ACC112 (cell line): Measurements from ENCODE around the gene DLEU7.
A peak's percentile ranks its signal among the peaks of the same experiment; 100 is the strongest.

Experiments
- H2AFZ ChIP-seq: fragments of 200-600 bp; sonication (generic); one replicate; pipeline ENCODE4 v1.6.0; 2017; ENCODE audit warnings: antibody characterized with exemption, low read length; ENCODE audit not compliant: unreplicated experiment
- H3K27ac ChIP-seq: fragments of 200-600 bp; sonication (generic); 2 replicates; pipeline ENCODE4 v1.5.1; 2014; ENCODE audit warnings: low read depth, mild to moderate bottlenecking, antibody characterized with exemption, low read length, moderate library complexity
- H3K27me3 ChIP-seq: fragments of 200-600 bp; sonication (generic); 2 replicates; pipeline ENCODE4 v1.6.1; 2014; ENCODE audit warnings: mild to moderate bottlenecking, antibody characterized with exemption, low read length, moderate library complexity, mixed read lengths; ENCODE audit not compliant: insufficient read depth
- H3K36me3 ChIP-seq: fragments of 200-600 bp; sonication (generic); 2 replicates; pipeline ENCODE4 v1.6.1; 2016; ENCODE audit warnings: mild to moderate bottlenecking, antibody characterized with exemption, low read length, moderate library complexity, mixed read lengths; ENCODE audit not compliant: insufficient read depth
- H3K4me1 ChIP-seq: fragments of 200-600 bp; sonication (generic); one replicate; pipeline ENCODE4 v1.6.1; 2016; ENCODE audit warnings: low read length, mixed read lengths; ENCODE audit not compliant: insufficient read depth, unreplicated experiment, control insufficient read depth
- H3K4me3 ChIP-seq: fragments of 200-600 bp; sonication (generic); 2 replicates; pipeline ENCODE4 v1.5.1; 2014; ENCODE audit warnings: mild to moderate bottlenecking, low read depth, low read length
- H3K79me2 ChIP-seq: fragments of 200-600 bp; sonication (generic); one replicate; pipeline ENCODE4 v1.6.0; 2016; ENCODE audit warnings: low read length; ENCODE audit not compliant: control insufficient read depth, unreplicated experiment, insufficient read depth

Gene DLEU7

DNA sequence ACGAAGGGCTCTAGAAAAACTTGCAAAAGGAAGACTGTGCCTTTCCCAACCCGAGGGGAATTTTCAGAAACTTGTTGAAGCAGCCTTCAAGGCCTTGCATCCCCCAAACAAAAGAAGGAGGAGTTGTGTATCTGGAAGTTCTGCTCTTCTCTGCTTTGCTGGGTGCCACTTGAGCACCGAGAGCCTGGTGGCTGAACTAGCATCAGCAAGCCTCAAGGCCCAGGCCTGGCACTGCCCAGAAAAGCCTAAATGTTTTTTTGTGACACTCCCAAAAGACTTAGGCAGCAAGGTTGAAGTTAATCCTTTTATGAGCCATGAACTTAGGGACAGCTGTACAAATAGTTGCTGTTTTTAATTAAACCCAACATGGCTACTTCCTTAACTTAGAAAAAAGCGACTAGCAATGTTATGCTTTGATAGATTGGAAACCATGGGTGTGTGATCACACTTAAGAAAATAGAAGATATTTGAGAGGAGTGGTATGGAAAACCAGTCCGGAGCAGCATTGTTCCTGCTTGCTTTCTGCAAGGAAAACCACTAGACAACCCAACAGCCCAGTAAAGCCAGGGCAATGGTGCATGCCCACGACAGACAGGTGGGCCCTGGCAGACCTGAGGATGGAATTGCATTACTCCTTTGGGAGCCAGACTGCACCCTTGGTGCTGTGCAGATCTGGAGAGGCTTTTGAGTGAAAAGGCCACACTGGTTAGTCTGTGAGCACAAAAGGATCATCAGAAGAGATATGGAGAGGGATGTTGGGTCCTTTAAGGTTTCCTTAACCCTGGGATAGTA is 788 bp upstream of the DLEU7 start:
- no peak overlapping the region for H3K27ac ChIP-seq

DNA sequence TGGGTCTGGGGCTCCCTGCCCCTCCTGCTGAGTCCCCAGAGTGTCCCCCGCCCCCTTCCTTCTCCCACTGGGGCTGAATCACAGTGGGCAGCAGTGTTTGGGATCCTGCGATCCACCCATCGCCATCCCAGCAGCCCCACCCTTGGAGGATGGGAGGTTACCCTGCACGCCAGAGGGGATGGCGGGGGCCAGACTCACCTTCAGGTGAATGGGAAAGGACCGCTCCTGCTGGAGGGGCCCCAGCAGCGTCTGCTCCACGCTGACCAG is 569 bp downstream of the DLEU7 start:
- Histone ChIP-seq H3K36me3 (no peaks in the 10 kb centered on the region), H3K4me3 (peak overlapping the region; percentile 46), H3K27ac (no peak overlapping the region), H3K79me2 (no peaks in the 10 kb centered on the region), H2AFZ (no peak overlapping the region), H3K27me3 (peaks cover 47% of the 10 kb centered on the region), H3K4me1 (no peaks in the 10 kb centered on the region)

More for the DNA sequence above, 788 bp upstream of the DLEU7 start:
- Histone ChIP-seq H3K79me2 (no peaks in the 10 kb centered on the region), H3K4me1 (no peaks in the 10 kb centered on the region), H3K36me3 (no peaks in the 10 kb centered on the region), H3K4me3 (no peak overlapping the region), H2AFZ (no peak overlapping the region), H3K27me3 (peaks cover 37% of the 10 kb centered on the region)

DNA sequence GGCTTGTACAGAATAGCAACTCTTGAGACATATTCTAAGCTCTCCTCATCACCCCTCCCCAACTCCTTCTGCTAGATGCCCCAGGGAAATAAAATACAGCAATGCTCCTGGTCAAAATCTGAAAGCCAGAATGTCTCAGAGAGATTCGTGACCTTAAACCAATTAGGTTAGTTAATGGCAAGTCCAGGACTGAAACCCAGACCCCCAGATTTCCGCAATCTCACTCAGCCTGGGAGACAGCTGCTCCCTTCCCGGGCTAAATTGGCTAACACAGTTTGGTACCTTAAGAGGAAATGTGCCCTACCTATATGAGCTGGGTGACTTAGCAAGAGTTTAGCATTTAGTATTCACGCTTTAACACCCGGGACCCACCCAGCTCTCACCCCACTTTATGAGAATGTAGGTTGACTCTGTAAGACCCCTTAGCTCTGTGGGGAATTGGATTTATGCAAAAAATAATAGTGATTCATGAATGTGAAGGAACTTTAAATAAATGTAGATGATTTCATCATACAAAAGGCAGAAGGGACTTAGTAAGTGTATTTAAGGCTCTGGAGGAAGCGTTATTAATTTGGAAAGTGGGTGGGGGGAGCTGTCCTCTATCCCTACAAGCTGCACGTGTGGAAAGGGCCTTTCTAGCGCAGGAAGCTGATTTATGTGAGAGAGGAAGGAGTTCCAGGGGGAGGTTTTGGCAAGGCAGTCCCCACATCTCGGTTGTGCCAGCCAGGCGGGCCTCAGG is 1.1 kb downstream of the DLEU7 start:
- Histone ChIP-seq H3K79me2 (no peaks in the 10 kb centered on the region), H3K4me3 (0 out of 2 replicates have a peak overlapping the region, but pooled peaks have one; percentile 46), H3K4me1 (no peaks in the 10 kb centered on the region), H3K27me3 (peaks cover 47% of the 10 kb centered on the region), H3K27ac (no peak overlapping the region), H2AFZ (no peak overlapping the region), H3K36me3 (no peaks in the 10 kb centered on the region)

DNA sequence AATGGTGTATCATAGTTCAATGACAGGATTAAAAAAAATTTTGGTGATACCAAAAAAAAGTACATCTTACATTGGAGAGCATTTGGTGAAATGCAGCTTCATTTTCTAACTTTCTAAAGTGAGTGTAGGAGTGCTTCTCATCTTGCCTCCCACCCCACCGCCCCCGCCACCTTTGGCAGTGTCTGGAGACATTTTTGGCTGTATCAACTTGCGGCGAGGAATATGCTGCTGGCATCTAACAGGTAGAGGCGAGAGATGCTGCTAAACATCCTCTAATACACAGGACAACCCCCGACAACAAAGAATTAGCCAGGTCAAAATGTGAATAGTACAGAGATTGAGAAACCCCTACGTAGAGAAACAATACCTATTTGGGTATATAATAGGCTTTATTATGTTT is 1.7 kb downstream of the DLEU7 start:
- H3K4me1 ChIP-seq, result no peaks in the 10 kb centered on the region
- no peaks in the 10 kb centered on the region for H3K36me3 ChIP-seq
- no peak overlapping the region for H2AFZ ChIP-seq
- no peaks in the 10 kb centered on the region for H3K79me2 ChIP-seq
- H3K27me3 ChIP-seq, result peaks cover 47% of the 10 kb centered on the region
- H3K4me3 ChIP-seq, result no peak overlapping the region
- H3K27ac ChIP-seq, result no peak overlapping the region

DNA sequence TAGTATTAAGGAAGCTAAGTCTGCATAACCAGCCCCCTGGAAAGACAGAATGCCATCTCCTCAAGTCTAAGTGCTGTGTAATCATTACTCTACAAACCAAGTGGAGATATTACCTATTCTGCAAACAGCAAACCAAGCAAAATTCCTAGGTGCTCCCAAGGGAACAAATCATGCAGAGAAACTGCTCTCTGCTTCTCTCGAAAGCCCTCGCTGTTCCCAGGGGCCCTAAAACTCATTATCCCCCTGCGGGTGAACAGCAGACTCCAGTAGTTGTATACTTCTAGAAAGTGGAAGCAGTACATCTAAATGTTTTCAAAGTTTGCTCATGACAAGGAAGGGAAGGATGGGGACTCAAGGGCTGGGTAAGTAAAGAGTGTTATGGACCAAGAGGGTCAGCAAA is 3.2 kb downstream of the DLEU7 start:
- Histone ChIP-seq H3K27ac (no peak overlapping the region), H3K27me3 (peaks cover 56% of the 10 kb centered on the region), H3K79me2 (no peaks in the 10 kb centered on the region), H3K36me3 (no peaks in the 10 kb centered on the region), H3K4me3 (no peak overlapping the region), H3K4me1 (no peaks in the 10 kb centered on the region), H2AFZ (no peak overlapping the region)

DNA sequence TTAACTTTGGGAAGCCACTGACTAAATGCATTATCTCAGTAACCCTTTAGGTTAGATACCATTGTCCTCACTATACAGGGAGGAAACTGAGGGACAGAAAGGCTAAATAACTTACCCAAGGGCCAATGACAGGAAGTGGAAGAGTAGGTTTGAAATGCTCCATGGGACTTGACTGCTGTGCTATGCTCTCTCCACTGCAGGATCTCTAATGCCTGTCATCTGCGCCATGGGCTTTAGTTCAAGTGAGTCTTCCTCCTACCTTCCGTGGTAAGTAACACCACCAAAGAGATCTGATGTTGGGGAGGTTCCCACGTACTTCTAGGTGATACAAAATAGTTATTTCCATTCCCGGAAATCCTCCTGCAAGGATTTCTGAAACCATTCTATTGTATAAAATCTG is 3.7 kb downstream of the DLEU7 start:
- Histone ChIP-seq H2AFZ (no peak overlapping the region), H3K27me3 (peaks cover 56% of the 10 kb centered on the region), H3K4me1 (no peaks in the 10 kb centered on the region), H3K4me3 (no peak overlapping the region), H3K36me3 (no peaks in the 10 kb centered on the region), H3K27ac (no peak overlapping the region), H3K79me2 (no peaks in the 10 kb centered on the region)

DNA sequence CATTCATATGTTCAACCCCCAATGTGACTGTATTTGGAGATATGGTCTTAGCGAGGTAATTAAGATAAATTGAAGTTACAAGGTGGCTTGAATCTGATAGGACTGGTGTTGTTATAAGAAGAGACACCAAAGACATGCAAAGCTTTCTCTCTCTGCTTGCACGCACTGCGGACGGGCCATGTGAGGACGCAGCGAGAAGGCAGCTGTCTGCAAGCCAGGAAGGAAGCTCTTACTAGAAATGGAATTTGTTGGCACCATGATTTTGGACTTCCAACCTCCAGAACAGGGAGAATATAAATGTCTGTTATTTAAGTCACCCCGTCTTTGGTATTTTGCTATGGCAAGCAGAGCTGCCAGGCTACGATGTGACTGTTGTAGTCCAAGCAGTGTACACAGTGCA is 4.8 kb downstream of the DLEU7 start:
- H3K4me1 ChIP-seq, result no peaks in the 10 kb centered on the region

DNA sequence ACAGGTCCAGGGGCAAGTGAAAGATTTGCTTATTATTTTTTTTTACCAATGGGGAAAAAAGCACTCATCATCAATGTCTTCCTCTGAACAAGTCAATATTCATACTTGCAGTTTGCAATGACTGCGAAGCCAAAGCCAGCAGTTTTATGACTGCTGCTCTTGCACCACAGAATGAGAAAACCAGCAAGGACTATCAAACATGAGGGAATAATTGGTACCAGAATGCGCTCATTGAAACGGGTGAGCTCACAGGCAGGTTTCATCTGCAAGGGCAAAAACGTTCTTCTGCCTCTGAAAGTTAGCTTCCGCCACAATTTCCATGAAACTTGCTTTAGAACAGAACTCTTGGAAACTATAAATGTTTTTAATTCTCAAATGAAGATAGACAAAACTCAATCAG is 5.5 kb downstream of the DLEU7 start:
- no peaks in the 10 kb centered on the region for H3K4me1 ChIP-seq
- H3K36me3 ChIP-seq, result no peaks in the 10 kb centered on the region
- no peaks in the 10 kb centered on the region for H3K79me2 ChIP-seq

More for the DNA sequence above, 4.8 kb downstream of the DLEU7 start:
- Histone ChIP-seq H2AFZ (no peak overlapping the region), H3K27me3 (peaks cover 51% of the 10 kb centered on the region), H3K27ac (no peak overlapping the region), H3K79me2 (no peaks in the 10 kb centered on the region), H3K36me3 (no peaks in the 10 kb centered on the region), H3K4me3 (no peak overlapping the region)

DNA sequence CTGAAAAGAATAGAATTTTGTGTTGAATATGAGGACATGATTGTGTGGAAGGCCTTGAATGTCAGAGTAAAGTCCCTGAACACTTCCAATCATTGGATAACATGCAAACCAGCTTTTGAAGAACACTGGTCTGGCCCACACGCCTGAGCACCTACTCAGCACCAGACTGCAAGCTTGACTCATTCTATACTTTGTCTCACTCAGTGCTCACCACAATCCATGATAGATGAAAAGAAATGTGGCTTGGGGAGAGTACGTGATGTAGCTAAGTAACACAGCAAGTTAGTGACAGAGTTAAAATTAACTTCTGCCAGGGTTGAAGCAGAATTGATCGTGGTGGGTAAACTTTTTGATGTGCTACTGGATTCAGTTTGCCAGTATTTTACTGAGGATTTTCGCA is 12.0 kb downstream of the DLEU7 start:
- no peaks in the 10 kb centered on the region for H3K79me2 ChIP-seq
- no peak overlapping the region for H3K27ac ChIP-seq
- peaks cover 24% of the 10 kb centered on the region for H3K27me3 ChIP-seq
- no peaks in the 10 kb centered on the region for H3K36me3 ChIP-seq
- H3K4me1 ChIP-seq, result no peaks in the 10 kb centered on the region
- H2AFZ ChIP-seq, result no peak overlapping the region
- H3K4me3 ChIP-seq, result no peak overlapping the region

More for the DNA sequence above, 5.5 kb downstream of the DLEU7 start:
- Histone ChIP-seq H2AFZ (no peak overlapping the region), H3K4me3 (no peak overlapping the region), H3K27ac (no peak overlapping the region), H3K27me3 (peaks cover 44% of the 10 kb centered on the region)

DNA sequence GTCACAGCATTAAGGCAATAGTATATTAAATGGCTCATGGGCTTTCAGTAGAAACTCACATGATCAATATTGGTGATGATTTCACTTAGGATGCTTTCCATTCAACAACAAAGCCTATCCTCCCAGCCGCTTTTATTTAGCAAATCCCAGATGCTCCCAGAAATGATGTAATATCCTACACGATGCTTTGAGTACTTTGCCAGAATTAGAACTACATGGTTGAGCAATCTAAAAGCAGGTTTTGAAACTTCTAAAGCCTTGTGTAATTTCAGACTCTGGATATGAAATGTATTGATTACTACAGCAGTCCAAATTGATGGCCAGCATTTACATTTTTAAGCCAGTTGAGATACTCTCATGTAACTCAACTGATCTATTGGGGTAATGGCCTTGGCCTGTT is 13.6 kb downstream of the DLEU7 start:
- Histone ChIP-seq H3K79me2 (no peaks in the 10 kb centered on the region), H3K27ac (no peak overlapping the region), H3K4me3 (no peak overlapping the region), H2AFZ (no peak overlapping the region), H3K4me1 (no peaks in the 10 kb centered on the region), H3K36me3 (no peaks in the 10 kb centered on the region), H3K27me3 (peaks cover 17% of the 10 kb centered on the region)

DNA sequence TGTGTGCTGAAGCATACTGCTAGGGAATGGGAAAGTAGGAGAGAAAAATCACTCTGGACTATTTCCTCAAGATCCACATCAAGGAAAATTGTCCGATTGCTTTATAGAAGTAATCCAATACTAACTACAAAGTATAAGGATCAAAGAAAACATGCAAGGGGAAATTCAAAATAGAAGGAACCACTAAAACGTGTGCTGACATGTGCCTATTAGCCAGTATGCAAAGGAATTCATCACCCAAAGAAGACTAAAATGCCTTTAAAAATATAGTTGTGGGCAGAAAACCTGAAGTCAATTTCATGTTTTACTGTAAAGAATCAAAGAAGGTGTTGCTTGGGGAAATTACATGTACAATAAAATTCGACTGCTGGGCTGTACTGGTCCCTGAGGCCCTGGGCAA is 14.3 kb downstream of the DLEU7 start:
- H3K4me3 ChIP-seq, result no peak overlapping the region
- H3K79me2 ChIP-seq, result no peaks in the 10 kb centered on the region
- no peak overlapping the region for H2AFZ ChIP-seq
- H3K27ac ChIP-seq, result no peak overlapping the region
- H3K4me1 ChIP-seq, result no peaks in the 10 kb centered on the region
- peaks cover 17% of the 10 kb centered on the region for H3K27me3 ChIP-seq
- no peaks in the 10 kb centered on the region for H3K36me3 ChIP-seq
